Subcutaneous adipose tissue (tissue), 4 donors: ENCODE results near the gene DEPDC4. TPM values are rescaled to one million over a fixed set of nuclear protein-coding genes. Genes with fewer than 3 reads are reported as not detected.

Experiments
- total RNA-seq, 4 donors: library from RNA; depleted of rRNA; stranded (reverse); fragments of >200 nt; gene quantifications; one replicate each; pipeline ENCODE4 v1.1.0, GENCODE V29; 2016
- TF ChIP-seq, protein P1 (sequence below): fragments of 450-650 bp; IDR thresholded peaks from one replicate; pipeline ENCODE4 v1.5.1; 2016; ENCODE audit warnings: low read depth, mild to moderate bottlenecking, control low read depth, antibody characterized with exemption, moderate library complexity

The DEPDC4 gene
- total RNA-seq, 4 donors from 2014 or later: 2.0 to 2.4 TPM; not detected in 2

DNA sequence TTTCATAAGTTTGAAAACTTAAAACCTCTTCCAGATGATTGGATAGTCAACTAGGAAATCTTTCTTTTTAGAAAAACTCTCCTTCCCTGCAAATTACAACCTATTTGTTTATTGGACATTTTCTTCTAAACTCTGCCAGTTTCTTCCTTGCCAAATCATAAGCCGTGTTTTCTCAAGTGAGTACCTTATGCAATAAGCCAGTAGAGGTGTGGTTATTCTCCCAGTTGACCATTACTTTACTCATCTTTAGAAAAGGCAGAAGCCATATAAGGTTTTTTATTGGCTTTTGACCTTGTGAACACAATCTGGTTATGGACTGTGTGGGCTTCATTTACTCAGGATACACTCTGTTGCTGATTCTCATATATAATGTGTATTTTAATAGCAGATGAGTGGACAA lies 51.7 kb downstream of the DEPDC4 start:
- TF ChIP-seq, protein P1, sequence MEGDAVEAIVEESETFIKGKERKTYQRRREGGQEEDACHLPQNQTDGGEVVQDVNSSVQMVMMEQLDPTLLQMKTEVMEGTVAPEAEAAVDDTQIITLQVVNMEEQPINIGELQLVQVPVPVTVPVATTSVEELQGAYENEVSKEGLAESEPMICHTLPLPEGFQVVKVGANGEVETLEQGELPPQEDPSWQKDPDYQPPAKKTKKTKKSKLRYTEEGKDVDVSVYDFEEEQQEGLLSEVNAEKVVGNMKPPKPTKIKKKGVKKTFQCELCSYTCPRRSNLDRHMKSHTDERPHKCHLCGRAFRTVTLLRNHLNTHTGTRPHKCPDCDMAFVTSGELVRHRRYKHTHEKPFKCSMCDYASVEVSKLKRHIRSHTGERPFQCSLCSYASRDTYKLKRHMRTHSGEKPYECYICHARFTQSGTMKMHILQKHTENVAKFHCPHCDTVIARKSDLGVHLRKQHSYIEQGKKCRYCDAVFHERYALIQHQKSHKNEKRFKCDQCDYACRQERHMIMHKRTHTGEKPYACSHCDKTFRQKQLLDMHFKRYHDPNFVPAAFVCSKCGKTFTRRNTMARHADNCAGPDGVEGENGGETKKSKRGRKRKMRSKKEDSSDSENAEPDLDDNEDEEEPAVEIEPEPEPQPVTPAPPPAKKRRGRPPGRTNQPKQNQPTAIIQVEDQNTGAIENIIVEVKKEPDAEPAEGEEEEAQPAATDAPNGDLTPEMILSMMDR: no peak

DNA sequence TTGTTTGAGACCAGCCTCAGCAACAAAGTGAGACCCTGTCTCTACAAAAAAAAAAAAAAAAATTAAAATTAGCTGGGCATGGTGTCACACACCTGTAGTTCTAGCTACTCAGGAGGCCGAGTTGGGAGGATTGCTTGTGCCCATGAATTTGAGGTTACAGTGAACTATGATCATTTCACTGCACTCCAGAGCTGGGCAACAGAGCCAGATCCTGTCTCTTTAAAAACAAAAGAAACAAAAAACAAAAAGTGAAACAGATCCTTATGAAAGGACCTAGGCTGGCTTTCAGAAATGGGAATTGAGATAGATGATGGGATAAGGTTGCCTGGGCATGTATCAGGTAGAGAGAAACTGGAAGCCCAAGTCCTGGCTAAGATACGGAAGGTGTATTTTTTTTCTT lies 52.4 kb downstream of the DEPDC4 start:
- TF ChIP-seq, protein P1: no peak

DNA sequence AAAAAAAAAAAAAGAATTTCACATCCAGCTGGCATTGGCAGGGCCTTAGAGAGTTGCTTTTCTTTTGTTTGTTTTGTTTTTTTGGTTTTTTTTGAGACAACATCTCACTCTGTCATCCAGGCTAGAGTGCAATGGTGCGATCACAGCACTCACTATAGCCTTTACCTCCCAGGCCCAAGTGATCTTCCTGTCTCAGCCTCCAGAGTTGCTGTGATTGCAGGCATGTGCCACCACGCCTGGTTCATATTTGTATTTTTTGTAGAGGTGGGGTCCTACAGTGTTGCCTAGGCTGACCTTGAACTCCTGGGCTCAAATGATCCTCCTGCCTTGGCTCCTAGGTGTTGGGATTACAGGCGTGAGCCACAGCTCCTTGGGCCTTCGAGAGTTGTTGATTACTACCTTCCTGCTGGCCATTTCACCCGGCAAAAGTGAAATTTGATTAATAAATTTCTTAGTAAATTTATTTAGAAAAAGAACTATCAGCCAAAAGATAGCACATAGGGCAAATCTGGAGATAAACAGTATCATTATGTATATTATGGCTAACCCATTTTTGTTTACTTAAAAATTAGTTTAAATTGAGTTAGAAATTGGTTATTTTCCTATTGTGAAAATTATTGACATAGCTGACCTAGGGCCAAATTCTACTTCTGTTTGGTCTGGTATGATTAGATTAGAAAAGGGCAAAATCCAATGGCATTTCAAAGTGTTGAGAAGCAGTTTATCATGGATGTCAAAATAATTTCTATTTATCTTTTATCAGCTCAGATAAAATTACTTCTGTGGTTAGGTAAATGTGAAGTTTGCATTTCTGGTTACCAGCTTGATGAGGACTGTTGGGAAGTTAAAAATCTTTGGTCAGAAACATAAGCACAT lies 53.6 kb downstream of the DEPDC4 start:
- TF ChIP-seq, protein P1: no peak

DNA sequence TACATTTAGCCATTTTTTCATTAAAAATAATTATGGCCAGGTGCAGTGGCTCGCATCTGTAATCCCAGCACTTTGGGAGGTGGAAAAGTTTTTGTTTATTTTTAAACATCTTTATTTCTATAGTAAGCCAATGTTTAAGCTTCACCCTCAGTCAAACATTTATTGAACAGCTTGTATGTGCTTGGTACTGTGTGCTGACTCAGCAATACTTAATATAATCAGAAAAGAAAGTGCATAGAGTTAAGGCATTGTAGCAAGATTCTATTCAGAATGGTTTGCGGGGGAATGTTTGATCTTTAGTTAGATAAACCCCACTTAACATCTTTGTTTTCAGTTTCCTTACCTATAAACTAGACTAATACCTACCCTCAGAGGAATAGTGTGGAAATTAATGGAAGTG lies 55.2 kb downstream of the DEPDC4 start:
- TF ChIP-seq, protein P1: no peak

DNA sequence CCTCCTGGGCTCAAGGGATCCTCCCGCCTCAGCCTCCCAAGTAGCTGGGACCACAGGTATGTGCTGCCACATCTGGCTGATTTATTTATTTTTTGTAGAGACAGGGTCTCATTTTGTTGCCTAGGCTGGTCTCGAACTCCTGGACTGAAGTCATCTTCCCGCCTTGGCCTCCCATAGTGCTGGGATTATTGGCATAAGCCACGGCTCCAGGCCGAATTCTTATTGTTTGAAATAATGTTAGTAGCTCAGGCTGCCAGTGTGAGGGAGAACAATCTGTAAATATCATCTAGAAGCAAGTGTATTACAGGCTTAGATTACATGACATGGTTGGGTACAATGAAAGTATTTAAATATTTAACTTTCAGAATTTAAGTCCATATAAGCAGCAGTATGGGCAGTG lies 58.0 kb downstream of the DEPDC4 start:
- TF ChIP-seq, protein P1: no peak

DNA sequence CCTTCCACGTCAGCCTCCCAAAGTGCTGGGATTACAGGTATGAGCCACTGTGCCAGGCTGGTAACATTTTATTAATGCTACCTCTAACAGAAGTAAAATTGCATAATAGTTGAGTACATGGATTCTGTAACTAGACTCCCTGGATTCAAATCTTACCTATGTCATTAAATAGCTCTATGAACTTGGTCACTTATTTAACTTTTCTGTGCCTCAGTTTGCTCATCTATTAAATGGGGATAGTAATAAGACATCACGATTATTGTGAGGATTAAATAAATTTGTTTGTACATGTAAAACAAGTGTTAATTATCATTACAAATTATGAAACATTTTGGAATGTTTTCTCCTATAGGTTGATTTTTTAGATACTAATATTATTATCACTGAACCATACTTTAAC lies 59.6 kb downstream of the DEPDC4 start:
- TF ChIP-seq, protein P1: no peak

DNA sequence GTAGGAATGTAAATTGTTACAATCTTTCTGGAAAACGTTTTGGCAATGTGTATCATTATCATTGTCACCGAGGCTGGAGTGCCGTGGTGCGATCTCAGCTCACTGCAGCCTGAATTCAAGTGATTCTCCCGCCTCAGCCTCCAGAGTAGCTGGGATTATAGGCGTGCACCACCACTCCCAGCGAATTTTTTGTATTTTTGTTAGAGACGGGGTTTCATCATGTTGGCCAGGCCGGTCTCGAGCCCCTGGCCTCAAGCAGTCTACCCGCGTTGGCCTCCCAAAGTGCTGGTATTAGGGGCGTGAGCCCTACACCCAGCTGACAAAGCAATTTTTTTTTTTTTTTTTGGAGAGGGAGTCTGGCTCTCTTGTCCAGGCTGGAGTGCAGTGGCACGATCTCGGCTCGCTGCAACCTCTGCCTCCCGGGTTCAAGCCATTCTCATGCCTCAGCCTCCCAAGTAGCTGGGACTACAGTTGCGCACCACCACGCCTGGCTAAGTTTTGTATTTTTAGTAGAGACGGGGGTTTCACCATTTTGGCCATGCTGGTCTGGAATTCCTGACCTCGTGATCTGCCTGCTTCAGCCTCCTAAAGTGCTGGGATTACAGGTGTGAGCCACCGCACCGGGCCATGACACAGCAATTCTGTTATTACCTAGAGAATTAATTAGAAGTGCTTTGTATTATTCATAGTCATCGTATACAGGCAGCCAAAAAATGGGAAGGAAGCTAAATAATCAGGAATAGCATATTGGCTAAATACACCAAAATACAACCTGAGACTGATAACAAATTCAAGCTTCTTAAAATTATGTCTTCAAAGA lies 65.1 kb downstream of the DEPDC4 start:
- TF ChIP-seq, protein P1: no peak
